Hematopoietic multipotent progenitor cell treated with erythropoietin and hydrocortisone succinate and interleukin-3 and kit ligand, for 6 days (in vitro differentiated cells): ENCODE results near the gene BHMT.
A peak's percentile ranks its signal among the peaks of the same experiment; 100 is the strongest.

Experiments
- DNase-seq: peaks from one replicate; pipeline ENCODE4 v3.0.0-alpha.2; 2015

BHMT gene

DNA sequence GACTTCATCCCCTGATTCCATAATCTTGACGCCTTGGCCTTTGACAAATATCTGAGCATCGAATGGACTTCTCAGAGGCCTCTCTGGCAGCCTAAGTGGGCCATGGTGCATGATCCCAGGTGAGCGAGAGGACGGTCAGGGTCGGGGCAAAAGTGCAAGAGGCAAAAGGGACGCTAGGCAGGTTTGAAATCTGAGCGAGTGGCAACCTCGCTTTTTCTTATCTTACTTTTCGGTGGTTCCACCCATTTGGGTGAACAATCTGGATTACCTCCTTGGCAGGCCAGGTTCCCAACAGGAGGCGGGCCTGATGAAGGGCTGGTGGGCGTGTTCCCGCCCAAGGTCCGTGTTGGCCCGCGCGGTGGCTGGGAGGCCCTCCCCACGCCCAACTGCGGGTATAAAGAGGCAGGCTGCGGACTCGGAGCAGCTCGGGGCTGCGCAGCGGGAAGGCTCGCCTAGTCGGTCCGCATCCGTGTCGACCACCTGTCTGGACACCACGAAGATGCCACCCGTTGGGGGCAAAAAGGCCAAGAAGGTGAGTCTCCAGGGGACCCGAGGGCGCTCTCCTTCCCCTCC lies at the start of gene BHMT:
TSS of gene BHMT (plus strand) at position 423 of the 573 bp plus-strand sequence. CDS start at position 500, 77 bp downstream.
- DNase-seq: peak; percentile 9

- DNase-seq: no peak
Observed at GRCh38 chr5:79062436-79062835, 49.2 kb upstream of the BHMT start.

DNA sequence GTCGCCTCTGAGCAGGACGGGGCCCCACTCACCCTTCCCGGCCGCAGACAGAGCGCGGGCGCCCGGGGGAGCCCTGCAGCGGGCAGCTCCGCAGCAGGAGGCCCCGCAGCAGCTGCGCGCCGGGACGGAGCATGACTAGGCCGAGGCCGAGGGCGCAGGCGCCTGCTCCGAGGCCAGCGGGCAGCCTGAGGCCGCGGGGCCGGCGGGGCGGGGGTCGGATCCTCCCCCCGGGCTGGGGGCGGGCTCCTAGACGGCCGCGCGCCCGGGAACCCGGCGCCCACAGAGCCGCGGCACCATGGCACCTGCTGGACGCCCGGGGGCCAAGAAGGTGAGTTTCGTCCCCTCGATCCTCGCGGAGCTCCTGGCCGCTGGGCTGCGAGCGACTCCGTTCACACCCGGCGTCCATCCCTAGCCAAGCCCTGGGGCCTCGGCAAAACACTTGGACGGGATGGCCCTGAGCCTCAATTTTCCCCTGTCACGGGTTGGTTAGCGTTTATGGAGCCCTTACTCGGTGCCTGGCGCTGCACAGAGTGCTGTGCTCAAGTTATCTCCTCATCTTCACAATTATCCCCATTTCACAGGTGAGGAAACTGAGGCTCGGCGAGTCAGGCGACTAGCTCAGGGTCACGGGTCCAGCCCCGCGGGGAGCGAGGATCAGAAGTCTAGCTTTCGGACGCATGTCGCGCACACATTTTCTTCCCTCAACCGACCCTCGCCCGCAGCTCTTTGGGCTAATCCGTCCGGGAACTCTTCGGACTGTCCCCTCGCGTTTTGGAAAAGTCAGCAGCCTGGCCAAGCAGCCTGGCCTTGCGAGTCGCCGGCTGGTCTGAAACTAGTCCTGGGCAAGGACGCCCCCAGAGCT lies 41.9 kb upstream of the BHMT start, which contains the start of the genes BHMT2 and DMGDH:
TSS of gene BHMT2 (plus strand) at position 280 of the 862 bp plus-strand sequence. CDS start at position 296, 16 bp downstream.
TSS of gene DMGDH (minus strand) at position 187 of the 862 bp plus-strand sequence. CDS start at position 133, 54 bp downstream.
- DNase-seq: peak; percentile 14

GRCh38 chr5:79070350-79070667 lies 41.3 kb upstream of the BHMT start:
- no peak for DNase-seq

DNA sequence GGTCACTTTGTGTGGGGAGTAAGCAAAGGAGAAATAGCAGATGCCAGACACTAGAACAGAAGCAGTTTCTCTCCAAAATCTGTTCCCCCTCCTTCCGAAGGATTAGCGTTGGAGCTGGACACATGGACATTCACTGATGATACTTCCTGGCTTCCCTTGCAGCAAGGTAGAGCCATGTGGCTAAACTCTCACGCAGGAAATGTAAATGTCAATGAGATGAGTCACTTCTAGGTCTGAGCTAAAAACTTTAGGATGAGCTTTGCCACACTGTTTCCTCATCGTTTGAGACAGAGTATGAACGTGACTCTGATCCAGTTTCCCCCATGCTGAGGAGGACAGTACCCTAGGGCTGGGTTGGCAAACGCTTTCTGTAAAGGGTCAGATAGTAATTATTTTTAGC lies 37.0 kb upstream of the BHMT start:
- DNase-seq: no peak

- peak; percentile 6 for DNase-seq
Observed at GRCh38 chr5:79075646-79076426, 35.8 kb upstream of the BHMT start.

DNA sequence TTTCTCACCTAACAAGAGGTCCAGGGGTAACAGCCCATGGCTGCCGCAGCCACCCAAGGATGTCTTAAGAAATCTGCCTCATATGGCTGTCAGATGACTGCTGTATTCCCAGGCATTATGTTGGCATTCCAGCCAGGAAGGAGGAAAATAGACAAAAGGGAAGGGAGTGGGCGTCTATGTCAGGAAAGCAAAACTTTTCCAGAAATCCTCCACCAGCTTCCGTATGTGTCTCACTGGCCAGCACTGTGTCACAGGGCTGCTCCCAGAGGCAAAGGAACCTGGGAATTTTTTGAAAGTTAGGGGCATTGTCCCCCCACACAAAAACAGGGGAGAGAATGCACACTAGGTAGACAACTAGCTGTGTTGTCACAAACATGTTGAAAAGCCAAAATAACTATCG lies 34.8 kb upstream of the BHMT start:
- no peak for DNase-seq

- no peak for DNase-seq
Observed at GRCh38 chr5:79077680-79078365, 33.8 kb upstream of the BHMT start.

GRCh38 chr5:79080804-79081203 lies 30.8 kb upstream of the BHMT start:
- DNase-seq: no peak

DNA sequence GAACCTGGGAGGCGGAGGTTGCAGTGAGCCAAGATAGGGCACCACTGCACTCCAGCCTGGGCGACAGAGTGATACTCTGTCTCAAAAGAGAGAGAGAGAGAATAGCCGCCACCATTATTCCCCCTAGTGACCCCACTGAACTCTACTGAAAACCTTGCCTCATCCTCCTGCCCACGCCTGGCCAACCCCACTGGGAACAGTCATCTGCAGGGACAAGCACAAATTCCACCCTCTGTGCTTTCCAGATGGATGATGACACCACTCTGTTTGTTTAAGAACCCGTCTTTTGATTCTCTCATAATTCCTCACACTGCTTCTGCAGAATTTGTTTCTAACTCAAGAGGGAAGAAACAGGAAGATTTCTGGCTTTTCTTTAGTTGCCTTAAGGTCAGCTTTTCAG lies 29.8 kb upstream of the BHMT start:
- DNase-seq: no peak

- DNase-seq: no peak
Observed at GRCh38 chr5:79086116-79086515, 25.5 kb upstream of the BHMT start.

DNA sequence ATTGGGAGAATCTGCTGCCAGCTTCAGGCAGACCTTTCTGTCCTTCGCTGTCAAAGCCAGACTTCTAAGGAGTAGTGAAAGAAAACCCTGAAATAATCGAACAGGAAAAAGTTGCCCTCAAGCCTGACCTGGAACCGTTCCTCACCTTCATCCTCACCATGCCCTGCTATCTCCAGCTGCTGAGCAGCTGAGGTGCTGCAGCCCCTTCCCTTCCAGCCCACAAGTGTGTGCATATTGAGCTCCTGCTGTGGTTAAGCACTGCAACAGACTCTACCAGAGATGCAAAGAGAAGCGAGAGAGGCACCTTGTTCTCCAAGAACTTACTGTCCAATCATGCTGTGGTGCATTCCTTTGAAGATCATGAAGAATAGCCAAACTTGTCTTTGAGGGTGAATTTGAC lies 23.1 kb upstream of the BHMT start:
- DNase-seq: no peak

DNA sequence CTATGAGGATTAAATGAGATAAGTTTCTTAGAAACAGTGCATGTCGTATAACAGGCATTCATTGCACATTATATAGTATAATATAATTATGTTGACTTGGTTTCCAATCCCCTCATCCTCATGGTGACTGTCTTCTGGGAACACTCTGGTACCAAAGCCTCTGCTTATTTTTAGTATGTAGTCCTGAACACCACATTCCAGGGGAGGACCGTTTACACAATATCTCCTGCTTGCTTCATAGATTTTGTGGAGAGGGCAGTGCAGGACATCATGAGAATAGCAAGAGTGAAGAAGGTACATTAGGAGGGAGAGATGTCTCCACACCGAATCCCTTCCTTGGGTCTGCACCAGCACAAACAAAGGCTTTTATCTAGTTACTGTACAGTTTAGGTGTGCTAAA lies 20.5 kb upstream of the BHMT start:
- no peak for DNase-seq

- peak; percentile 41 for DNase-seq
Observed at GRCh38 chr5:79093762-79094161, 17.8 kb upstream of the BHMT start.

GRCh38 chr5:79105868-79106267 lies 5.7 kb upstream of the BHMT start:
- peak; percentile 11 for DNase-seq

DNA sequence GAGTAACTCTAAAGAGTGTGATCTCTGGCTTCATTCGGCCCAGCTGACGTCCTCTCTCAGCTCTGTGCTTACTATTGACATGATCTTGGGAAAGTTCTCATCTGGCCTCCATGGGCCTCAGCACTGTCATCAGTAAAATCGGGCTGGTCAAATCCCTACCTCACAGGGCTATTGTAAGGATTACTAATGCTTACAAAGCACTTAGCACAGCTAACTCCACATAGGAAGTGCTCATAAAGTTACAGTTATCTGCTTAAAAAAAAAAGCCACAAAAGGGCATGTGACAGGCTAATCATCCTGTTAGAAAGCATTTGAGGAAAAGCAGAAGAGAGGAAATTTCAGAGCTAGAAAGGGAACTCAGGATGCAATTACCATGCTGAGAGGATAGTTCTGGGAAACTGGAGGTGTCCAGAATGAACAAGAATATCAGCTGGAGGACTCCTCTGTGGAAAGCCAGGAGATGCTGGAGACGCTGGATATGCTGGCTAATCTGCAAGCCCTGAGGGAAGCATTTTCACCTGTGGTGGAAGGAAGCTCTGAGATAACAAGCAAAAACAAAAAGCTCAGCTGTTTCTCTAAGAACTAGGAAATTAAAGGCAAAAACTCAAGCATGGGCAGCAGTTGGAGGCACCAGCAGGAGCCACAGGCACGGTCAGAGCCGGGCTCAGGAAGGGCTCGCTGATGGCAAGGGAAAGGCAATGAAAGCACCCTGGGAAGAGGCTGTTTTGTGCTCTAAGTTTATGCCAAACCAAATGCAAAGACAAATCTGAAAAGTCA lies 4.4 kb upstream of the BHMT start:
- peak; percentile 51 for DNase-seq

DNA sequence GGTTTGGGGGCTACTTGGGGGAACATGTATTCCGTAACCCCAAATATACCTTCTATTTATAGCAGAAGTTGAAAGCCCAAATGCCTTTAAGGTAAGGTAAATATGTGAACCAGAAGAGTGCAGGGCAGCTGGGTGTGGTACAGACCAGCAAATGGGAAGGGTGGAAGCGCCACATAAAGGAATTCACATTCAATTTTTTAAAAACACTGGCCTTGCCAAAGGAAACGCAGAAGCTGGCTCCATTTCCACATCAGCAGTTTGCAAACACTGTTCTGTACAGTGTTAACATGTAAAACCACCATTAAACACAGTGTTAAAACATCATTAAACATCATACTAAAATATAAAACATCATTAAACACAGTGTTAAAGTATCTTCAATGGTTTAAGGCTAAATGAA lies 3.5 kb upstream of the BHMT start:
- DNase-seq: no peak

GRCh38 chr5:79108792-79109191 lies 2.8 kb upstream of the BHMT start:
- DNase-seq: no peak

DNA sequence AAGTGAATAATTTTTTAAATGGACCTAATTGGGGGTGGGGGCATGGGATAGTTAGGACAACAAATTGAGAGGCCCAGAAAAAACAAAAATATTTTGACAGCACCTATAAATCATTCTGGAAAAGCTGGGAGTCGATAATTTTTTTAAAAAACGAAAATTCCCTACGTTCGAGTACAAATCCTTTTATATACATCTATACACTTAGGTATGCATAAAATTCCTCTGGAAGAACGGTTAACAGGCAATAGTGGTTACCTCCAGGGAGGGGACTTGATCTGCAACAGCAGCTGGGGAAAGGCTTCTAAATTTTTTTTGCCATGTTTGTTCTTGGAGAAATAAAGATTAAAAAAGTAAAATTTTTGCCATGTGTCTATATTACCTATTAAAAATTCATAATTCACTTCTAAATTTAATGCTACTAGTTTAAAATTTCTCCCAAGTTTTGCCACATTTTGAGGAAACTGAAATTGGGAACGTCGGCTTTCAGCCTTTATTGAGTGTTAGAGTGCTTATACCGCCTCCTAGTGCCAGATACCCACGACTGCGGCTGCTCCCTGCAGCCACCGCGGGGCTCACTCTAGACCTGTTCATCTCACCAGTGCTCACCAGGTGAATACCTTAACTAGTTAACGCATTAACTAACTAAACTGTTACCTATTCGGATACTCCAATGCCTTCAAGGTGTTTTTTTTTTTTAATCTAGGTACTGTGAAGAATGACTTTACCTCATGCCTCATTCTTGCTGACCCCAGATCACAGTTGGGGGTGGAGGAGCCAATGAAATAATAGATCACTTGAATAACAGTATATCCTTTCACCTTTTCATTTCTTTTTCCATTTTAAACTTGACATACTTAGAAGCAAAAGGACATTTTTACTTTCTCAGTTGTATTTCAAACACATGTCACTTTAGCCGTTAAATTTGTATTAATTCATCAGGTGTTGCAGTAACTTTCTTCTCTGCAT lies 1.8 kb upstream of the BHMT start:
- DNase-seq: peak; percentile 59

GRCh38 chr5:79111960-79112702 lies 522 bp downstream of the BHMT start:
- peak; percentile 9 for DNase-seq
